BJ (cell line): Measurements from ENCODE around the gene GPR157. TPM values are rescaled to one million over a fixed set of nuclear protein-coding genes. Genes with fewer than 3 reads are reported as not detected.

ENCODE experiments used
- CTCF ChIA-PET: fragments of 350-600 bp; formaldehyde crosslinking; extraction: SDS; loops from one replicate; lab custom pipeline; 2021; ENCODE audit warnings: antibody characterized with exemption, inconsistent platforms; lab: Yijun Ruan, JAX
- POLR2A ChIA-PET: fragments of 300-600 bp; sonication (Branson Sonifier 250); formaldehyde crosslinking; extraction: SDS; loops from one replicate; lab custom pipeline; 2021; ENCODE audit warnings: antibody characterized with exemption; lab: Charles Lee
- DNase-seq: peaks from one replicate; pipeline ENCODE4 v3.0.0-alpha.2; 2011; ENCODE audit warnings: low read depth
- H3K27me3 ChIP-seq: 2 replicates; pipeline ENCODE4 v1.6.0; 2011; ENCODE audit warnings: low read length; ENCODE audit not compliant: control insufficient read depth, insufficient read depth
- H3K36me3 ChIP-seq: 2 replicates; pipeline ENCODE4 v1.5.1; 2011; ENCODE audit warnings: low read length; ENCODE audit not compliant: control insufficient read depth, insufficient read depth
- H3K4me3 ChIP-seq: 2 replicates; pipeline ENCODE4 v1.5.1; 2011; ENCODE audit warnings: low read depth, mild to moderate bottlenecking, control low read depth, low read length
- polyA plus RNA-seq: library from polyadenylated mRNA; depleted of rRNA; stranded (reverse); fragments of >200 nt; gene quantifications from 2 replicates; pipeline ENCODE4 v1.2.3, GENCODE V29; 2011
- TF ChIP-seq, protein P1 (sequence below): IDR thresholded peaks from 2 replicates; pipeline ENCODE4 v1.5.1; 2011; ENCODE audit warnings: low read depth, mild to moderate bottlenecking, control low read depth, inconsistent platforms, low read length, moderate library complexity; ENCODE audit not compliant: insufficient read depth

Gene GPR157
- polyA plus RNA-seq, 1 experiment, result 2.5 TPM

DNA sequence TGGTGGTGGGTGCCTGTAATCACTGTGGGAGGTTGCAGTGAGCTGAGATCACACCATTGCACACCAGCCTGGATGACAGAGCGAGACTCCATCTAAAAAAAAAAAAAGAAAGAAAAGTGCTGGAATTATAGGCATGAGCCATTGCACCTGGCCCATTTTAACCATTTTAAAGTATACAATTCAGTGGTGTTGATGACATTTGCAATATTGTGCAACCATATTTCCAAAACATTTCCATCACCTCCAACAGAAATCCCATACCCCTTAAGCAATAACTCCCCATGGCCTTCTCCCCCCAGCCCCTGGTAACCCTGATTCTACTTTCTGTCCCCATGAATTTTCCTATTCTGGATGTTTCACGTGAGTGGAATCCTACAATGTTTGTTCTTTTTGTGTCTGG is 11.0 kb upstream of the GPR157 start:
- CTCF ChIA-PET, result no interaction called here
- POLR2A ChIA-PET, result no interaction called here
- H3K36me3 ChIP-seq, result peaks cover 2% of the 10 kb centered on the region; the same call in 1 of the 2 replicates
- H3K4me3 ChIP-seq, result no peak overlapping the region
- H3K27me3 ChIP-seq, result no peaks in the 10 kb centered on the region
- TF ChIP-seq, protein P1, sequence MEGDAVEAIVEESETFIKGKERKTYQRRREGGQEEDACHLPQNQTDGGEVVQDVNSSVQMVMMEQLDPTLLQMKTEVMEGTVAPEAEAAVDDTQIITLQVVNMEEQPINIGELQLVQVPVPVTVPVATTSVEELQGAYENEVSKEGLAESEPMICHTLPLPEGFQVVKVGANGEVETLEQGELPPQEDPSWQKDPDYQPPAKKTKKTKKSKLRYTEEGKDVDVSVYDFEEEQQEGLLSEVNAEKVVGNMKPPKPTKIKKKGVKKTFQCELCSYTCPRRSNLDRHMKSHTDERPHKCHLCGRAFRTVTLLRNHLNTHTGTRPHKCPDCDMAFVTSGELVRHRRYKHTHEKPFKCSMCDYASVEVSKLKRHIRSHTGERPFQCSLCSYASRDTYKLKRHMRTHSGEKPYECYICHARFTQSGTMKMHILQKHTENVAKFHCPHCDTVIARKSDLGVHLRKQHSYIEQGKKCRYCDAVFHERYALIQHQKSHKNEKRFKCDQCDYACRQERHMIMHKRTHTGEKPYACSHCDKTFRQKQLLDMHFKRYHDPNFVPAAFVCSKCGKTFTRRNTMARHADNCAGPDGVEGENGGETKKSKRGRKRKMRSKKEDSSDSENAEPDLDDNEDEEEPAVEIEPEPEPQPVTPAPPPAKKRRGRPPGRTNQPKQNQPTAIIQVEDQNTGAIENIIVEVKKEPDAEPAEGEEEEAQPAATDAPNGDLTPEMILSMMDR, result no peak
- no peak for DNase-seq

DNA sequence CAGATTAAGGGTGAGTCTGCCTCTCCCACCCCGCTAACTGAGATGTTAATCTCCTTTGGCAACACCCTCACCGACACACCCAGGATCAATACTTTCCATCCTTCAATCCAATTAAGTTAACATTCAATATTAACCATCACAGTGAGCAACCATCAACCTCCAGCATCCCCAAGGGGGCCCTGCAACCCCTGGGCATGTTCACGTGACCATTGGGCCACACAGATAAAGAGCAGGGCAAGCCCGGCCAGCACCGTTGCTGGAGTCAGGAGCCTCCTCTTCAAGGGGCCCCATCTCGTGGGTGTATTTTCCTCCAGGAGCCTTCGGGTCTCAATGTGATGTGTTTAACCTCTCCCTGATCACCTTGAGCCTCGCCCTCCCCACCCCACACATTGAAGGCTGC is 8.0 kb upstream of the GPR157 start:
- H3K36me3 ChIP-seq, result peaks cover 2% of the 10 kb centered on the region; the same call in 1 of the 2 replicates
- DNase-seq, result no peak
- CTCF ChIA-PET, result interaction anchor here (1.3 kb wide), 1 partner anchor 12 kb away, joined by 3 read pairs; no protein-coding TSS in a partner anchor
- POLR2A ChIA-PET, result no interaction called here
- no peaks in the 10 kb centered on the region for H3K27me3 ChIP-seq
- H3K4me3 ChIP-seq, result no peak overlapping the region
- TF ChIP-seq, protein P1, result no peak

GRCh38 chr1:9135073-9135836 is 6.4 kb upstream of the GPR157 start:
- TF ChIP-seq, protein P1, result no peak
- no peak overlapping the region for H3K4me3 ChIP-seq
- DNase-seq, result no peak
- POLR2A ChIA-PET, result interaction anchor here (0.7 kb wide), 1 partner anchor 97 kb away, joined by 3 read pairs; no protein-coding TSS in a partner anchor
- H3K27me3 ChIP-seq, result no peaks in the 10 kb centered on the region
- H3K36me3 ChIP-seq, result peaks cover 2% of the 10 kb centered on the region; the same call in 1 of the 2 replicates
- CTCF ChIA-PET, result interaction anchor here (1.4 to 2.3 kb wide), 2 partner anchors 16 to 61 kb away, joined by 7 to 9 read pairs; no protein-coding TSS in a partner anchor

GRCh38 chr1:9133870-9134585 is 5.1 kb upstream of the GPR157 start:
- no peak for DNase-seq
- Histone ChIP-seq H3K4me3 (no peak overlapping the region), H3K27me3 (no peaks in the 10 kb centered on the region), H3K36me3 (no peaks in the 10 kb centered on the region)
- TF ChIP-seq, protein P1, result no peak
- ChIA-PET CTCF (interaction anchor here (2.3 to 5.5 kb wide), 2 partner anchors 8 to 62 kb away, joined by 9 to 36 read pairs; no protein-coding TSS in a partner anchor), POLR2A (no interaction called here)
